Brain pericyte (primary cell): ENCODE data around the gene HAUS5.

Experiments
- DNase-seq: peaks from one replicate; pipeline ENCODE4 v3.0.0-alpha.2; 2012; ENCODE audit warnings: low read depth, low spot score

Gene HAUS5

DNA sequence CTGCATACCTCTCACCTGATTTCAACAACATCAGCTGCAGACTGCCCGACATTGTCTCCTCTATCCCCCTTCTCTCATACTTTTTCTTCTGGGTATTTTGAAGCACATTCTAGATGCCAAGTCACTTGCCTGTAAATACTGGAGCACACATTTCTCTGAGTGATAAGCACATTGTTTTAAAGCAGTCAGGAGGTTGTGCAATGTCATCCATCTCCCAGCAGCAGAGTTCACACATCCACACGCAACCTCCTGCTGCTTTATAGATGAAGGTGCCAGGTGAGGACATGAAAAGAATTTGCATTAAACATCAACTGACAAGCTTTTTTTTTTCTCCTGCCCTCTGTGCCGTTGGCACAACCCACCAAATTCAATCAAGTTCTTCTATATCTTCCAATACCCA lies 59.3 kb downstream of the HAUS5 start:
- no peak for DNase-seq

DNA sequence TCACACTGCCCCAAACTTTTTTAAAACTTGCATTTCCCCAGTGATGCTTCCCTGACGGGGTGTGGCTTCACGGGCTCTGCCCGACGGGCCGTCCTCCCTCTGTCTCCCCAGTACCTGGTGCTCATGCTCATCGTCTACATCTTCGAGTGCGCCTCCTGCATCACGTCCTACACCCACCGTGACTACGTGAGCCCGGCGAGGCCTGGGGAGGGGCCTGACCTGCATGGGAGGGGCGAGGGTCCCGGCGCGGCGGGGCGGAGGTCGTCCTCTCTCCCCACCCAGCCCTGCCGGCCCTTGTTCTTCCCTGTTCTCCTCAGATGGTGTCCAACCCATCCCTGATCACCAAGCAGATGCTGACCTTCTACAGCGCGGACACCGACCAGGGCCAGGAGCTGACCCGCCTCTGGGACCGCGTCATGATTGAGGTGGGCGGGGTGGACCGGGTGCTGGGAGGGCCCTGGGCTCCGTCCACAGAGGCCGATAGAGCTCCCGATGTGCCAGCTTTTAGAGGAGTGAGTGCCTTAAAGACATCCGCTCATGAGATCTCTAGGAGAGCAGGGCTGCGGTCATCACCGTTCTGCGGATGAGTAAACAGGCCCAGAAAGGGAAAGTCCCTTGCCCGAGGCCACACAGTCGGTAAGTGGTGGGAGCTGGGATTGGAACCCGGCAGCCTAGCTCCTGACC lies 60.7 kb downstream of the HAUS5 start:
- DNase-seq, result no peak
